ENCODE data around the gene MBD5.

Gene MBD5

DNA sequence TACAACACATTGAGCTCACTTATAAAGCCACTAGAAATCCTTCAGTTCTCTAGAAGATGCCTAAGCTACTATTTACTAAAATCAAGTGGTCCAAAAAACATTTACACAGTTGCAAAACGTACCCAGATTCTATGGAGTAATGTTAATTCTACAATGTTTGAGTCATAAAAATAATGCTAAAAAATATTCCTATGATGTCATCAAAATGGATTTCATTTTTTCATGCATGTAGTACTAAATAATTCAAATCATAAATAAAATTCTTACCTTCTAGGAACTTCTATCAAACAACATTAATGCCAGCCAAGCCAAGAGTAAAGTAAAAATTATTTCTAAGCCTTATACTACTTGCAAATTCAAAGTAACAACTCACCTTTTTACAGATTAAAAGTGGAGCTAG is 454.7 kb downstream of the MBD5 start:
- Histone ChIP-seq H2BK120ac (ENCODE audit: low read depth, low read length) (no peak overlapping the region), H3K27me3 (ENCODE audit: control insufficient read depth in 1 of 2, insufficient read depth in 1 of 2, low read length in 2 of 2) (no peaks in the 10 kb centered on the region), H3K79me1 (replicated peaks; ENCODE audit: low read length, poor library complexity, severe bottlenecking) (no peaks in the 10 kb centered on the region), H3K4me1 (ENCODE audit: control insufficient read depth, insufficient read depth, low read depth, low read length) (no peaks in the 10 kb centered on the region), H2BK15ac (ENCODE audit: low read depth, poor library complexity, severe bottlenecking) (no peak overlapping the region), H3K4ac (ENCODE audit: low read depth in 1 of 2, low read length in 2 of 2) (no peak overlapping the region), H3K18ac (ENCODE audit: low read depth in 1 of 2, low read length in 2 of 2) (no peak overlapping the region), H3K4me2 (ENCODE audit: low read length, poor library complexity, severe bottlenecking) (no peak overlapping the region), H3K27ac (ENCODE audit: low read length, poor library complexity, severe bottlenecking) (no peak overlapping the region), H3K9me3 (ENCODE audit: control insufficient read depth, low read length) (no peaks in the 10 kb centered on the region), H3K36me3 (ENCODE audit: control insufficient read depth in 1 of 2, insufficient read depth in 2 of 2, low read depth in 1 of 2, low read length in 2 of 2) (no peaks in the 10 kb centered on the region), H2AK5ac (ENCODE audit: low read length, severe bottlenecking) (no peak overlapping the region), H3K23ac (ENCODE audit: low read length in 2 of 2) (no peak overlapping the region), H2AFZ (ENCODE audit: low read depth, low read length) (no peak overlapping the region), H4K91ac (ENCODE audit: low read length) (no peak overlapping the region), H3K4me3 (ENCODE audit: insufficient read depth in 1 of 2, low read depth in 1 of 2, low read length in 2 of 2) (no peak overlapping the region), H2BK5ac (ENCODE audit: low read depth, low read length, poor library complexity, severe bottlenecking) (no peak overlapping the region), H4K8ac (ENCODE audit: low read length) (no peak overlapping the region), H2BK12ac (ENCODE audit: low read length in 2 of 2) (no peak overlapping the region), H3K14ac (ENCODE audit: low read length in 2 of 2) (no peak overlapping the region), H3K9ac (ENCODE audit: low read length) (no peak overlapping the region)
- no CpG with 5 or more reads among the region's 1 CpG for WGBS
- DNase-seq = no peak

DNA sequence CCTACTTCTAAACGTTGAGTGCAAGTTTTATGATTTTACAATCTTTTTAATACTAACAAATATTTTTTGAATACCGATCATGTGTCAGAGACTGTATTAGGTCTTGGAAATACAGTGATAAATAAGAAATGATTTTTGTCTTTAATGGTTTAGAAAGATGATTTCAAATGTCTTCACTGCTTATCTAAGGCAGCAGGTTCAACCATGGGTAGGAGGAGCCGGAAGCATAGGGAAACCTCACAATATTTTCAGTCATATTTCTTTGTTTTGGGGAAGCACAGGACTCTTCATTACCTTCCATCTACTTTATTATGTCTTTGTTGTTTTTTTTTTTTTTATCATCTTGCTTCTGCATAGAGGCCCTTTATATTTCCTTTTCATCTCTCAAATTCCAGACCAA is 458.5 kb downstream of the MBD5 start:
- no peak overlapping the region for H3K18ac ChIP-seq (ENCODE audit: low read depth in 1 of 2, low read length in 2 of 2)
- H3K4me1 ChIP-seq (ENCODE audit: control insufficient read depth, insufficient read depth, low read depth, low read length) = no peaks in the 10 kb centered on the region
- H2BK5ac ChIP-seq (ENCODE audit: low read depth, low read length, poor library complexity, severe bottlenecking) = no peak overlapping the region
- WGBS = 100% methylated on average over 1 of the region's 3 CpGs
- no peaks in the 10 kb centered on the region for H3K79me1 ChIP-seq (replicated peaks; ENCODE audit: low read length, poor library complexity, severe bottlenecking)
- H2BK15ac ChIP-seq (ENCODE audit: low read depth, poor library complexity, severe bottlenecking) = no peak overlapping the region
- H2AK5ac ChIP-seq (ENCODE audit: low read length, severe bottlenecking) = no peak overlapping the region
- H3K4me3 ChIP-seq (ENCODE audit: insufficient read depth in 1 of 2, low read depth in 1 of 2, low read length in 2 of 2) = no peak overlapping the region
- no peak overlapping the region for H3K9ac ChIP-seq (ENCODE audit: low read length)
- no peaks in the 10 kb centered on the region for H3K27me3 ChIP-seq (ENCODE audit: control insufficient read depth in 1 of 2, insufficient read depth in 1 of 2, low read length in 2 of 2)
- H2AFZ ChIP-seq (ENCODE audit: low read depth, low read length) = no peak overlapping the region
- no peak overlapping the region for H3K23ac ChIP-seq (ENCODE audit: low read length in 2 of 2)
- no peak overlapping the region for H2BK120ac ChIP-seq (ENCODE audit: low read depth, low read length)
- peaks cover 4 to 6% of the 10 kb centered on the region in 2 experiments for H3K36me3 ChIP-seq (ENCODE audit: control insufficient read depth in 1 of 2, insufficient read depth in 2 of 2, low read depth in 1 of 2, low read length in 2 of 2)
- H3K27ac ChIP-seq (ENCODE audit: low read length, poor library complexity, severe bottlenecking) = no peak overlapping the region
- H4K91ac ChIP-seq (ENCODE audit: low read length) = no peak overlapping the region
- H3K4ac ChIP-seq (ENCODE audit: low read depth in 1 of 2, low read length in 2 of 2) = no peak overlapping the region
- H3K9me3 ChIP-seq (ENCODE audit: control insufficient read depth, low read length) = no peaks in the 10 kb centered on the region
- no peak overlapping the region for H4K8ac ChIP-seq (ENCODE audit: low read length)
- H2BK12ac ChIP-seq (ENCODE audit: low read length in 2 of 2) = no peak overlapping the region
- DNase-seq = no peak
- H3K4me2 ChIP-seq (ENCODE audit: low read length, poor library complexity, severe bottlenecking) = no peak overlapping the region
- no peak overlapping the region for H3K14ac ChIP-seq (ENCODE audit: low read length in 2 of 2)

GRCh38 chr2:148483665-148484064 is 462.8 kb downstream of the MBD5 start:
- 80% methylated on average over 4 of the region's 4 CpGs for WGBS
- Histone ChIP-seq H3K4ac (ENCODE audit: low read depth in 1 of 2, low read length in 2 of 2) (no peak overlapping the region), H3K9ac (ENCODE audit: low read length) (no peak overlapping the region)

GRCh38 chr2:148484066-148484465 is 463.2 kb downstream of the MBD5 start:
- H3K4ac ChIP-seq (ENCODE audit: low read depth in 1 of 2, low read length in 2 of 2) = no peak overlapping the region
- H3K9ac ChIP-seq (ENCODE audit: low read length) = no peak overlapping the region
- H2AK5ac ChIP-seq (ENCODE audit: low read length, severe bottlenecking) = no peak overlapping the region
- H3K14ac ChIP-seq (ENCODE audit: low read length in 2 of 2) = no peak overlapping the region
- 73% methylated on average over 1 of the region's 1 CpG for WGBS
- no peaks in the 10 kb centered on the region for H3K4me1 ChIP-seq (ENCODE audit: control insufficient read depth, insufficient read depth, low read depth, low read length)
- H3K4me3 ChIP-seq (ENCODE audit: insufficient read depth in 1 of 2, low read depth in 1 of 2, low read length in 2 of 2) = no peak overlapping the region
- peaks cover 5 to 6% of the 10 kb centered on the region in 2 experiments for H3K36me3 ChIP-seq (ENCODE audit: control insufficient read depth in 1 of 2, insufficient read depth in 2 of 2, low read depth in 1 of 2, low read length in 2 of 2)
- no peak overlapping the region for H3K27ac ChIP-seq (ENCODE audit: low read length, poor library complexity, severe bottlenecking)
- no peak overlapping the region for H2AFZ ChIP-seq (ENCODE audit: low read depth, low read length)
- H3K23ac ChIP-seq (ENCODE audit: low read length in 2 of 2) = no peak overlapping the region
- DNase-seq = no peak
- no peaks in the 10 kb centered on the region for H3K27me3 ChIP-seq (ENCODE audit: control insufficient read depth in 1 of 2, insufficient read depth in 1 of 2, low read length in 2 of 2)
- no peaks in the 10 kb centered on the region for H3K9me3 ChIP-seq (ENCODE audit: control insufficient read depth, low read length)
- H4K8ac ChIP-seq (ENCODE audit: low read length) = no peak overlapping the region
- H3K79me1 ChIP-seq (replicated peaks; ENCODE audit: low read length, poor library complexity, severe bottlenecking) = no peaks in the 10 kb centered on the region
- no peak overlapping the region for H2BK120ac ChIP-seq (ENCODE audit: low read depth, low read length)
- no peak overlapping the region for H3K18ac ChIP-seq (ENCODE audit: low read depth in 1 of 2, low read length in 2 of 2)
- no peak overlapping the region for H3K4me2 ChIP-seq (ENCODE audit: low read length, poor library complexity, severe bottlenecking)
- no peak overlapping the region for H2BK5ac ChIP-seq (ENCODE audit: low read depth, low read length, poor library complexity, severe bottlenecking)
- no peak overlapping the region for H2BK15ac ChIP-seq (ENCODE audit: low read depth, poor library complexity, severe bottlenecking)
- H4K91ac ChIP-seq (ENCODE audit: low read length) = no peak overlapping the region
- H2BK12ac ChIP-seq (ENCODE audit: low read length in 2 of 2) = no peak overlapping the region

More at GRCh38 chr2:148483665-148484064, 462.8 kb downstream of the MBD5 start:
- H3K4me2 ChIP-seq (ENCODE audit: low read length, poor library complexity, severe bottlenecking) = no peak overlapping the region
- no peak overlapping the region for H2BK12ac ChIP-seq (ENCODE audit: low read length in 2 of 2)
- no peak overlapping the region for H3K27ac ChIP-seq (ENCODE audit: low read length, poor library complexity, severe bottlenecking)
- no peak for DNase-seq
- no peak overlapping the region for H2AFZ ChIP-seq (ENCODE audit: low read depth, low read length)
- no peaks in the 10 kb centered on the region for H3K4me1 ChIP-seq (ENCODE audit: control insufficient read depth, insufficient read depth, low read depth, low read length)
- no peaks in the 10 kb centered on the region for H3K9me3 ChIP-seq (ENCODE audit: control insufficient read depth, low read length)
- H2BK120ac ChIP-seq (ENCODE audit: low read depth, low read length) = no peak overlapping the region
- no peak overlapping the region for H4K91ac ChIP-seq (ENCODE audit: low read length)
- no peak overlapping the region for H2AK5ac ChIP-seq (ENCODE audit: low read length, severe bottlenecking)
- no peak overlapping the region for H3K18ac ChIP-seq (ENCODE audit: low read depth in 1 of 2, low read length in 2 of 2)
- no peaks in the 10 kb centered on the region for H3K79me1 ChIP-seq (replicated peaks; ENCODE audit: low read length, poor library complexity, severe bottlenecking)
- no peak overlapping the region for H2BK15ac ChIP-seq (ENCODE audit: low read depth, poor library complexity, severe bottlenecking)
- no peak overlapping the region for H3K4me3 ChIP-seq (ENCODE audit: insufficient read depth in 1 of 2, low read depth in 1 of 2, low read length in 2 of 2)
- H3K27me3 ChIP-seq (ENCODE audit: control insufficient read depth in 1 of 2, insufficient read depth in 1 of 2, low read length in 2 of 2) = no peaks in the 10 kb centered on the region
- H3K14ac ChIP-seq (ENCODE audit: low read length in 2 of 2) = no peak overlapping the region
- H3K36me3 ChIP-seq (ENCODE audit: control insufficient read depth in 1 of 2, insufficient read depth in 2 of 2, low read depth in 1 of 2, low read length in 2 of 2) = peaks cover 4 to 6% of the 10 kb centered on the region in 2 experiments
- H2BK5ac ChIP-seq (ENCODE audit: low read depth, low read length, poor library complexity, severe bottlenecking) = no peak overlapping the region
- H3K23ac ChIP-seq (ENCODE audit: low read length in 2 of 2) = no peak overlapping the region
- no peak overlapping the region for H4K8ac ChIP-seq (ENCODE audit: low read length)
